ENCODE results near the gene KCNN4.

DNA sequence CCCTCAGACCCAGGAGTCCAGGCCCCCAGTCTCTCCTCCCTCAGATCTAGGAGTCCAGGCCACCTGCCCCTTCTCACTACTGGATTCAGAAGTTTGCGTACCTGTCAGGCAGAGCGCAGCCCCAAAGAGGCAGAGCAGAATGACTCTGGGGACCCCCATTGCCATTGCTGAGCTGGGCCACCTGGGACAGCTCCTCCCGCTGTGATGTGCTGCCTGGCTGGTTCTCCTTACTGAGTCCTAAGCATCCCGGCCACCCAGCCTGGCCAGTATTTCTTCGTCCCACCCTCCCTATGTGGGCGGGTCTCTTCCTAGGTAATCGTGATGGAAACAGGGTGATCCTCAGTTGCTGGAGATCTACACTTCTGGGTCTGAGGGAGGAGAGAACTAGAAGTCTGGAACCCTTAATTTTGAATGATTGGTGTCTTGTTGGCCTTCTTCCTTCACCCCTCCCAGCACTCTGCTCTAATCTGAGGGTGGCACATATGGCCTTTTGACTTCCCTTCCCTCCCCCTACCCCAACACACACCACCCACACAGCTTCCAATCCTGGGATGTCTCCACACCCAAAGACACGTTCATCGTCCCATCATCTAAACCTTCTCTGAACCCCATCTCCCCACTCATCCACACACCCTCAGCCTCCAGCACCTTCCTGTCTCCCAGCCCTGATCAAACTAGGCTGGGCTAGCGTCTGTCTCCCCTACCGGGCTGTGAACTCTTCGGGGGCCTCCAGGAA lies 21.6 kb upstream of the KCNN4 start, which contains the start of gene LYPD5:
- TF ChIP-seq ZNF274 (IDR thresholded peaks at IDR 0.05; ENCODE audit: low read depth, low read length), result no peak
- no peak for TF ChIP-seq SUZ12 (IDR thresholded peaks at IDR 0.05; ENCODE audit: extremely low read depth, insufficient read depth, insufficient read length)
- TF ChIP-seq YY1 (IDR thresholded peaks at IDR 0.05; ENCODE audit: insufficient read depth, insufficient read length), result no peak
